ENCODE measurements around the gene EXOC4.

Gene EXOC4

GRCh38 chr7:133941496-133941895, 688.6 kb downstream of the EXOC4 start:
- Histone ChIP-seq H3K4me2 (ENCODE audit: low read depth, low read length, poor library complexity, severe bottlenecking) (no peak overlapping the region), H3K4me1 (ENCODE audit: insufficient read depth, low read length, poor library complexity, severe bottlenecking) (no peaks in the 10 kb centered on the region), H3K9ac (ENCODE audit: low read depth, low read length, poor library complexity, severe bottlenecking) (no peak overlapping the region), H3F3A (ENCODE audit: low read depth) (no peaks in the 10 kb centered on the region), H4K20me1 (ENCODE audit: insufficient read depth, low read length, poor library complexity, severe bottlenecking) (no peaks in the 10 kb centered on the region), H3K36me3 (ENCODE audit: insufficient read depth, low read length) (peaks cover 14% of the 10 kb centered on the region; the same call in 1 of the 2 replicates), H3K79me2 (ENCODE audit: insufficient read depth, low read length) (no peaks in the 10 kb centered on the region), H2AFZ (ENCODE audit: low read length) (no peak overlapping the region), H3K27me3 (ENCODE audit: insufficient read depth, low read length, poor library complexity, severe bottlenecking) (no peaks in the 10 kb centered on the region), H3K9me2 (replicated peaks; ENCODE audit: low read depth, low read length) (no peaks in the 10 kb centered on the region), H3K4me3 (ENCODE audit: low read length, poor library complexity, severe bottlenecking) (no peak overlapping the region), H3K9me3 (ENCODE audit: insufficient read depth, low read depth, low read length) (no peaks in the 10 kb centered on the region)
- no peak for TF ChIP-seq CTCF (conservative IDR thresholded peaks at IDR 0.05; ENCODE audit: low read length)
- no peak for TF ChIP-seq EZH2phosphoT487 (IDR thresholded peaks at IDR 0.05; ENCODE audit: borderline replicate concordance)

- Histone ChIP-seq H3K79me2 (ENCODE audit: insufficient read depth, low read length) (no peaks in the 10 kb centered on the region), H3K27me3 (ENCODE audit: insufficient read depth, low read length, poor library complexity, severe bottlenecking) (no peaks in the 10 kb centered on the region), H3K4me1 (ENCODE audit: insufficient read depth, low read length, poor library complexity, severe bottlenecking) (no peaks in the 10 kb centered on the region), H3K4me2 (ENCODE audit: low read depth, low read length, poor library complexity, severe bottlenecking) (no peak overlapping the region), H3K4me3 (ENCODE audit: low read length, poor library complexity, severe bottlenecking) (no peak overlapping the region), H3K9ac (ENCODE audit: low read depth, low read length, poor library complexity, severe bottlenecking) (no peak overlapping the region), H3K9me3 (ENCODE audit: insufficient read depth, low read depth, low read length) (no peaks in the 10 kb centered on the region), H3F3A (ENCODE audit: low read depth) (no peaks in the 10 kb centered on the region), H4K20me1 (ENCODE audit: insufficient read depth, low read length, poor library complexity, severe bottlenecking) (no peaks in the 10 kb centered on the region), H2AFZ (ENCODE audit: low read length) (no peak overlapping the region), H3K36me3 (ENCODE audit: insufficient read depth, low read length) (no peaks in the 10 kb centered on the region), H3K9me2 (replicated peaks; ENCODE audit: low read depth, low read length) (no peaks in the 10 kb centered on the region)
- TF ChIP-seq EZH2phosphoT487 (IDR thresholded peaks at IDR 0.05; ENCODE audit: borderline replicate concordance) = no peak
- TF ChIP-seq CTCF (conservative IDR thresholded peaks at IDR 0.05; ENCODE audit: low read length) = no peak
Observed at GRCh38 chr7:133945497-133945896, 692.6 kb downstream of the EXOC4 start.

- TF ChIP-seq EZH2phosphoT487 (IDR thresholded peaks at IDR 0.05; ENCODE audit: borderline replicate concordance) (no peak), CTCF (conservative IDR thresholded peaks at IDR 0.05; ENCODE audit: low read length) (no peak)
- H3F3A ChIP-seq (ENCODE audit: low read depth) = no peaks in the 10 kb centered on the region
- H3K4me3 ChIP-seq (ENCODE audit: low read length, poor library complexity, severe bottlenecking) = no peak overlapping the region
- no peaks in the 10 kb centered on the region for H3K79me2 ChIP-seq (ENCODE audit: insufficient read depth, low read length)
- H3K9me3 ChIP-seq (ENCODE audit: insufficient read depth, low read depth, low read length) = no peaks in the 10 kb centered on the region
- no peaks in the 10 kb centered on the region for H3K36me3 ChIP-seq (ENCODE audit: insufficient read depth, low read length)
- no peaks in the 10 kb centered on the region for H3K9me2 ChIP-seq (replicated peaks; ENCODE audit: low read depth, low read length)
- no peak overlapping the region for H3K9ac ChIP-seq (ENCODE audit: low read depth, low read length, poor library complexity, severe bottlenecking)
- no peaks in the 10 kb centered on the region for H4K20me1 ChIP-seq (ENCODE audit: insufficient read depth, low read length, poor library complexity, severe bottlenecking)
- no peaks in the 10 kb centered on the region for H3K27me3 ChIP-seq (ENCODE audit: insufficient read depth, low read length, poor library complexity, severe bottlenecking)
- H3K4me1 ChIP-seq (ENCODE audit: insufficient read depth, low read length, poor library complexity, severe bottlenecking) = no peaks in the 10 kb centered on the region
- H2AFZ ChIP-seq (ENCODE audit: low read length) = no peak overlapping the region
- no peak overlapping the region for H3K4me2 ChIP-seq (ENCODE audit: low read depth, low read length, poor library complexity, severe bottlenecking)
Observed at GRCh38 chr7:133947458-133948254, 694.8 kb downstream of the EXOC4 start.
